GM10266 (cell line): ENCODE measurements around the gene C6orf136.

Experiments
- DNase-seq: peaks from one replicate; pipeline ENCODE4 v3.0.0; 2012; ENCODE audit errors: extremely low spot score
- TF ChIP-seq, protein P1 (sequence below): IDR thresholded peaks from 2 replicates; pipeline ENCODE4 v1.5.1; 2012; ENCODE audit warnings: mild to moderate bottlenecking, low read depth; ENCODE audit not compliant: control insufficient read depth, insufficient read depth; ENCODE audit errors: missing control alignments

C6orf136 gene

GRCh38 chr6:30617565-30618269, 29.2 kb upstream of the C6orf136 start, which contains the start of gene MRPS18B:
Gene MRPS18B (plus strand): TSS chr6:30617840. CDS start chr6:30617866, 26 bp downstream.
- DNase-seq = peak; percentile 87
- TF ChIP-seq, protein P1, sequence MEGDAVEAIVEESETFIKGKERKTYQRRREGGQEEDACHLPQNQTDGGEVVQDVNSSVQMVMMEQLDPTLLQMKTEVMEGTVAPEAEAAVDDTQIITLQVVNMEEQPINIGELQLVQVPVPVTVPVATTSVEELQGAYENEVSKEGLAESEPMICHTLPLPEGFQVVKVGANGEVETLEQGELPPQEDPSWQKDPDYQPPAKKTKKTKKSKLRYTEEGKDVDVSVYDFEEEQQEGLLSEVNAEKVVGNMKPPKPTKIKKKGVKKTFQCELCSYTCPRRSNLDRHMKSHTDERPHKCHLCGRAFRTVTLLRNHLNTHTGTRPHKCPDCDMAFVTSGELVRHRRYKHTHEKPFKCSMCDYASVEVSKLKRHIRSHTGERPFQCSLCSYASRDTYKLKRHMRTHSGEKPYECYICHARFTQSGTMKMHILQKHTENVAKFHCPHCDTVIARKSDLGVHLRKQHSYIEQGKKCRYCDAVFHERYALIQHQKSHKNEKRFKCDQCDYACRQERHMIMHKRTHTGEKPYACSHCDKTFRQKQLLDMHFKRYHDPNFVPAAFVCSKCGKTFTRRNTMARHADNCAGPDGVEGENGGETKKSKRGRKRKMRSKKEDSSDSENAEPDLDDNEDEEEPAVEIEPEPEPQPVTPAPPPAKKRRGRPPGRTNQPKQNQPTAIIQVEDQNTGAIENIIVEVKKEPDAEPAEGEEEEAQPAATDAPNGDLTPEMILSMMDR = no peak

DNA sequence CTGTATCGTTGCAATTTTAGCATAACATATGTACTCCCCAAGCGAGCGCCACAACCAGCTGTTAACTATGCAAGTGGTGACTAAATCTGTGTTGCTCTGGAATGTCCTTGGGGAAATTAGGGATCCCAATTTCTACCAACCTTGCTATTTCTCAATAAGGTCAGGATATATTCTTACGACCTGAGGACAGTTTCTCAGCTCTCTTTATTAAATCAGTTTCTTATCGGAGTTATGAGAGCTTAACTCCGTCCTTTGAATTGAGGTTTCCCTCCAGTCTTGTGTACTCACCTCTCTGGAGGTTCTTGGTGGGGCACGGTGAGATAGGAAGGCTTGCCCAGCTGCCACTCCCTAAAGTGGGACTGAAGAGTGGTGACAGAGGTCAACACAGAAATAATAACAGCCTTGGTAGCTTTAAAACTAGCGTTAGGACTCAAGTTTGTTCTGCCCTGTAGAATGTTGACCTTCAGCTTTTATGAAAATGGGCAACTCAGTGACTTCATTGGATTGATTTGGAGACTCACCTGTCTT, 28.6 kb upstream of the C6orf136 start:
- TF ChIP-seq, protein P1 = no peak
- no peak for DNase-seq

- no peak for DNase-seq
- TF ChIP-seq, protein P1 = no peak
Measured at GRCh38 chr6:30619561-30619960, 27.4 kb upstream of the C6orf136 start.

DNA sequence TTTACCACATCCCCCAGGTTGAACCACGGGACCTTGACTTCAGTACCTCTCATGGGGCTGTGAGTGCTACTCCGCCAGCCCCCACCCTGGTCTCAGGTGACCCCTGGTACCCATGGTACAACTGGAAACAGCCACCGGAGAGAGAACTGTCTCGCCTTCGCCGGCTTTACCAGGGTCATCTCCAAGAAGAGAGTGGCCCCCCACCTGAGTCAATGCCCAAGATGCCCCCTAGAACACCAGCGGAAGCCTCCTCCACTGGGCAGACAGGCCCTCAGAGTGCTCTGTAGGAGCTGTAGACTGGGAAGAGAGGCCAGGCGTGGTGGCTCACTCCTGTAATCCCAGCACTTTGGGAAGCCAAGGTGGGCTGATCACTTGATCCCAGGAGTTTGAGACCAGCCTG, 21.4 kb upstream of the C6orf136 start:
- TF ChIP-seq, protein P1 = no peak
- DNase-seq = no peak

DNA sequence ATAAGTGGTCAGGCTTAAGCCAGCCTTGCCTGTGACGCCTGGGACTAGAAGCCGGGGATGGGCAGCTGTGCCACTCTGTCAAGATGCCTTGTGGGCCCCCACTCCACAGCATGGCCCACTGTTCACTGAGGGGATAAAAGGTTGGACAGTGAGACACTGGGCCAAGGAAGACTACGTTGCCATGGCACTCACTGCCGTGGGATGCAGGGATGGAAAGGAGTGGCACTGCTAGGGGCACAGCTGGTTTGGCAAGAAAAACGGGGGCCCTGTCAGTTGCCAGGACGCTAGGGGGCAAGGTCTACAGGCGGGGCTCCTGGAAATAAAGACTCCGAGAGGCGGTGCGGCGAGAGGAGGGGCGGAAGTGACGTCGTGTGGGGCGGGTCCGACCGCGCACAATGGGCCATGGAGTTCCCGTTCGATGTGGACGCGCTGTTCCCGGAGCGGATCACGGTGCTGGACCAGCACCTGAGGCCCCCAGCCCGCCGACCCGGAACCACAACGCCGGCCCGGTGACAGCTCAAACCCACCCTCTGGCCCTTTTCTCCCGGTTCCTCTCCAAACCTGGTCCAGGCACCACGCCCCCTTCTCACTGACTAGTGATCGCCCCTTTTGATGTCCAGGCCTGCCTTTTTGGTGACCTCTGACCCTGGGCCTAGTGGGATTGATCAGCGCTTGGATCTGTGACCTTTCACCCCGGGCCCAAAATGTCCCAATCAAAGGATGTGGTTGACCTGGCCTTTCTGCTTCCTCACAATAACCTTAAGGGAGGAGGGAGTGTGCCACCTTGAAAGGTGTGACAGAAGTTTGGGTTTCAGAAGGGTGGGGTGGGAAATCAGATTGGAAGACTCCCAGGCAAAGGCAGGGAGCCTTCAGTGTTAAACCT, 20.2 kb upstream of the C6orf136 start, which contains the start of gene ATAT1:
ATAT1 (plus strand) TSS at position 391 of the 883 bp plus-strand sequence.
- DNase-seq = peak; percentile 84
- TF ChIP-seq, protein P1 = peak; percentile 32

DNA sequence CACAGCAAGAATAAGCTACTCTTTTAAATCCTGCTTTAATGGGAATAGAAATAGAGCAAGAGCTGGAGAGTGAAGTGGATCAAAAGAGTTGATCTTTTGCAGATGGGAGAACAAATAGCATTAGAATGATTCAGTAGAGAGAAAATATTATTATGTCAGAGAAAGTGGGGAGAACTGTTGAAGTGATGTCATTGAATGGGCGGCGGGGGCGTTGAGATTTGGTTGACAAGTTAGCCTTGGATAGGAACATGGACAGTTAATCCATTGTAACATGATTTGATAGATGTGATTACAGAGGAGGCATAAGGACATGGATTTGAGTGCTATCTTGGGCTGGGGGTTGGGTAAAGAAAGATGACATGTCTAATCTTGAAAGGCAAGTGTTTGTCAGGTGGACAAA, 11.1 kb upstream of the C6orf136 start:
- TF ChIP-seq, protein P1 = no peak
- no peak for DNase-seq

DNA sequence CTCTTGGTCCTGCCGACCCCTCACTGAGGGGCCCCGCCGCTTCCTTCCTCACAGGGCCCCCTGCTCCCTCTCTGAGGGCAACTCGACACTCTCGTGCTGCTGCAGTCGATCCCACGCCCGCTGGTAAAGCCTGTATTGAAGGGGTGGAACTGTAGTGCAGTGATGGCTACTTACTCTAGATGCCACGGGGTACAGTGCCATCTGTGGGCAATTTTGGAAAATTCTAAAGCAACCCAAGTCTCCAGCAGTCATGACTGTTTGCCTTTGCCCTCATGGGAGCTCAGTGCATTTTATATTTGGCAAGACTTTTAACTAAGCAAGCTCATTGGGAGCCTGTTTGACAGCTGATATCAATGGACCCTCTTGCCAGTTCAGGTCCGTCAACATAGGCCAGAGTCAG, 6.5 kb upstream of the C6orf136 start:
- TF ChIP-seq, protein P1 = no peak
- DNase-seq = no peak
